Renal pelvis (tissue), 4 donors: Measurements from ENCODE around the gene CYP1B1. TPM values are rescaled to one million over a fixed set of nuclear protein-coding genes. Genes with fewer than 3 reads are reported as not detected.
"Not testable (repeated sequence)": the region's sequence is repeated elsewhere in the genome, so short reads cannot be mapped to it uniquely, and the experiment has no call there.

Experiments
- DNase-seq: peaks from one replicate; pipeline ENCODE4 v3.0.0-alpha.2; 2013
- polyA plus RNA-seq, 3 donors: library from polyadenylated mRNA; unstranded; fragments of 120-200 nt; gene quantifications; one replicate each; pipeline ENCODE4 v1.2.1, GENCODE V29; 2013; ENCODE audit not compliant: insufficient read length in 3 of 3

The CYP1B1 gene
- polyA plus RNA-seq, 3 donors: 64.7 to 99.3 (median 80.0) TPM

- no peak for DNase-seq
Observed at GRCh38 chr2:38039121-38039910, 36.6 kb downstream of the CYP1B1 start.

- no peak for DNase-seq
Observed at GRCh38 chr2:38038682-38039081, 37.3 kb downstream of the CYP1B1 start.

DNA sequence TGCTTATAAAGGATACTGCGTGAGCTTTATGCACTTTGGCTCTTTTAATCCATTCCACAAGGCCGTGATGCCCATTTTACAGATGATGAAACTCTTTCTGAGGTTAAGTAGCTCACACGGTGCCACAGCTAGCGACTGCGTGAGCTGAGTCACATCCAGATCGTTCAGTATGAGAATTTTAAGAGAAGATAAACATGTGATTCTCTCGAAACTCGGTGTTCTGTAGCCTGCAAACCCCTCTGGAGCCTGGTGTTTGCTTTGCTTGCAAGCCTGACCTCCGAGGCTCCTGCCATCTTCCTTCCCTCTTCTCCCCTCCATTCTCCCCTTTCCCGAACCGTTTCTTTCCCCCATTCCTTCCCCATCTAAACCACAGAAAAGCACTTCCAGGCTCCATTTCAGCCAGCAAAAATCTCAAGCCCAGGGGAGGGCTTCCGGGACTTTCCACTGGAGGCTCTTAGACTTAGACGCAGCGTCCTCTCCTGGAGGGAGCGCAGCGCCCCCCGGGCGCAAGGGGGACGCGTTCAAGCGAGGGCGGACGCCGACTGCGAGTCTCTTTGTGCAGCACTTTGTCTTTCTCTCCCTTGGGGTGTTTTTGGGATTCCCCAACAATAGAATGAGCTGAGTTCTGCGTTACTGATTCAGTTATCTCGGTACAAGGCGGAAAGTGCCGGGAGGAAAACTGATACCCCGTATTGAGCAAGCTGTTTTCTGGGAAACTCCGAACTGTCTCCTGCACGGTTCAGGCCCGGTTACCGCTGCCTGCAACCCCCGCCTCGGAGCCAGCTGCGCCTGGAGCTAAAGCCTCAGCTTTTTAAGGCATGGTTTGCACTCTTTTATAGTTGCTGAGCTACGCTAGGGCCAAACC lies 38.0 kb downstream of the CYP1B1 start:
- peak; percentile 69 for DNase-seq

DNA sequence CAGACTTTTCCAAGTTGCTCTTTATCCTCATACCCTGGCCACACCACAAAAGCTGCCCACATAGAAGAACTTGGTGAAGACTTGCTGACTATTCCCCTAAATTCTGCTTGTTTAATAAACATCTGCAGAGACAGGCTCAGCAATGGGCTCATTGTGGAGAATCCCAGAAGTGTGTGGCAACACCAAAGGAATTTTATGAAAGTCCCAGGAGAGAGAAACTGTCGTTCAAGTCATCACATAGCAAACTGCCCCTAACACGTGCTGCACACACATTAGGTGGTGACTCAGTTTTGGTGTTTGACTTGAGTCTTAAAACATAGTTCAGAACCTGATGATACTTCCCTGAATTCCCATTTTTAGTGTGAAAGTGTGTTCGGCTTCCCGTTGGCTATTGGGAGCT lies 38.6 kb downstream of the CYP1B1 start:
- DNase-seq: no peak

DNA sequence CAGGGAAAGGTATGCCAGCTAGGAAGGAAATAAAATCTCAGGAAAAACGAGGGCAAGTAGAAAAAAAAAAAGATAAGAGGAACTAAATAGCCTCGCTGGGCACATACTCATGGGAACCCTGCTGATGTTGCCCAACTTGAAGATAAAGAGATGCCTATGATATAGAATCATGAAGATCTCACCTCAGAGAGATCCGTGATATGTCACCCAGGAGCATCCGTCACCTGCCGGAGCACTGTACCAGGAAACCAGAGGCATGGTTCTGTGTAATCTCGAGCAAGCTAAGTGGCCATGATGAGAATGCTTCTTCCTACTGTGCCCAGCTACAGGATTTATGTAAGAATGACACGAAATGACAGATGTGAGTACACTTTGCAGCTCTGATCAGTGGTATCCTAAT lies 40.0 kb downstream of the CYP1B1 start:
- DNase-seq: no peak

DNA sequence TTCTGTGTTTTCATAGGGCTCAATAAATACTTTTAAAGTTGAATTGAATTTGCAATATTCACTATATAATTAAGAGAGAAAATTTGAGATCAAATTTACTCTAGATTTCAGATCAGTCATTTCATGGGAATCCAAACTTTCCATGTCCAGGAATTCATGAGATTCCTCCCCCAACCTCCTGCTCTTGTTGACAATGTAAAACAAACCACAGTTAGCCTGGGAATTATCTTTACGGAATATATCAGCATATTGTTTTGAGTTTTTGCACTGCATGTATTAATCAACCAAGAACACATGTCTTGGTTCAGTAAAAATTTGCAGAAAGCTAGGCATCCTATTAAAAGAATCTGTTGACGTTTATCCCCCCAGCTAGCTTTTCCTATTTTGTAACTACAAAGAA lies 42.3 kb downstream of the CYP1B1 start:
- DNase-seq: no peak

DNA sequence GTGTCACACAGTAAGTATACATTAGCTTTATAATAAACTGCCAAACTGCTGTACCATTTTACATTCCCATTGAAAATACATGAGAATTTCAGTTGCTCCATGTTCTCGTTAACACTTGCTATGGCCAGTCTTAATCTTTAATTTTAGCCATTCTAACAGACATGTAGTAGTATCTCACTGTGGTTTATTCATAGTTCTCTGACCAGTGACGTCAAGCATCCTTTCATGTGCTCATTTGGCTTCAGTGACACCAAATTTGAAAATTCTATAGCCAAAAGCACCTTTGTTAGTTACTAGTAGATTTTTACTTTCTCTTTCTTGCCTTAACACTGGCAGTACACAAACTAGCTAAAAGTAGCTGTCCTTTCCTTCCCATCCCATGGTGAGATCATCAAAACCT lies 43.0 kb downstream of the CYP1B1 start:
- DNase-seq: no peak

DNA sequence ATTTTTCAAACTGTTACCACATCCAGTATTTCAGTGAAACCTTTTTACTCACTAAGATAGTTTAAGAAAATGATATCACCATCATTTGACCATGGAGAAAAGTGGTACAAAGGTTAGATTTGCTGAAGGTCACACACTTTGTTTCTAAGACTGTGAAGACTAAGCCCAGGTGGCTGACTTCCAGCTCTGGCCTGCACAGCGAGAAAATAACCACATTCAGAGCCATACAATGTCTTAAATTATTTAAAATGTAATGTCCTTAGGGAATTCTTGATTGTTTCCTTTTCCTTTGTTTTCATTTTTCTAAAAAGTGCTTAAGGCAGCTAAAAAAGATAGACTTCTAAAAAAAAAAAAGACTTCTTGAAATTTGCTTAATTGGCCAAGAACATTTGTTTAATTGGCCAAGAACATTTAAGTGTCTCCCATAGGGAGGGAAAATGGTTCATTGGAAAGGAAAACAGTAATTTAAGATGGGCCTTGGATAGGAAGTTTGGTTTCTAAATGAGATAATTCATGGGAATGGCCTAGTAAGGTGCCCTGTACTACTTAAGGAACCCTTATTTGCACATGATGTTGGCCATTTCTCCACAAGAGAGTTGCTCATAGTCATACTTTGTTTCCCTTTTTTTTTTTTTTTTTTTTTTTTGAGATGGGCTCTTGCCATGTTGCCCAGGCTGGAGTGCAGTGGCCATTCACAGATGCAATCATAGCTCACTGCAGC lies 45.2 kb downstream of the CYP1B1 start:
- DNase-seq: peak; percentile 21

GRCh38 chr2:38029512-38029911 lies 46.4 kb downstream of the CYP1B1 start:
- DNase-seq: no peak

- DNase-seq: no peak
Observed at GRCh38 chr2:38028829-38029228, 47.1 kb downstream of the CYP1B1 start.

DNA sequence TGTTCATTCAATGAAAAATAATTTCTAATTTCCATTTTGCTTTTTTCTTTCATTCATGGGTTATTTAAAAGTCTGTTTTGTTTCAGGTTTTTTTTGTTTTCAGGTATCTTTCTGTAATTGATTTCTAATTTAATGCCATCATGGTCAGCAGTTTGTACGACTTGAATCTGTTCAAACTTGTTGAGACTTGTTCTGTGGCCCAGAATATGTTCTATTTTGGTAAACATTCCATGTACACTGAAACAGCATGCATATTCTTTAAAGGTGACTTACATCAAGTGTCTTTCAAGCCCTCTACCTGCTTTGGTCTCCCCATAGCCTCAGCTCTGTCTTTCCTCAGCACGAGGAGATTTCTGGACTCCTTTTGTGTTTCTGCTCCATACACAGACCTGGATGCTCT lies 49.1 kb downstream of the CYP1B1 start:
- no peak for DNase-seq

DNA sequence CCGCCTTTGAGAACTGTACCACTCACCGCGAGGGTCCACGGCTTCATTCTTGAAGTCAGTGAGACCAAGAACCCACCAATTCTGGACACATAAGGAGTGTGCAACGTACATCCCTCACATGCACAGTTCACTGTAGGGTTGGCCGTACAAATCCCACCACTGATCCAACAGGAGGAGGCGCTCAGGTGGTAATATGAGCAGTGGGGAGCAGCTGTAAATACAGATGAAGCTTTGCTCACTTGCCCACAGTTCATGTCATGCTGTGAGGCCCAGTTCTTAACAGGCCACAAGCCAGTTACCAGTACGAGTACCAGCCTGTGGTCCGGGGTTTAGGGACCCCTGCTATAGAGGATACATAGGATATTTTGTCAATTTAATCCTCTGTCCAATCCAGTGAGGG lies 54.4 kb downstream of the CYP1B1 start:
- DNase-seq: no peak

DNA sequence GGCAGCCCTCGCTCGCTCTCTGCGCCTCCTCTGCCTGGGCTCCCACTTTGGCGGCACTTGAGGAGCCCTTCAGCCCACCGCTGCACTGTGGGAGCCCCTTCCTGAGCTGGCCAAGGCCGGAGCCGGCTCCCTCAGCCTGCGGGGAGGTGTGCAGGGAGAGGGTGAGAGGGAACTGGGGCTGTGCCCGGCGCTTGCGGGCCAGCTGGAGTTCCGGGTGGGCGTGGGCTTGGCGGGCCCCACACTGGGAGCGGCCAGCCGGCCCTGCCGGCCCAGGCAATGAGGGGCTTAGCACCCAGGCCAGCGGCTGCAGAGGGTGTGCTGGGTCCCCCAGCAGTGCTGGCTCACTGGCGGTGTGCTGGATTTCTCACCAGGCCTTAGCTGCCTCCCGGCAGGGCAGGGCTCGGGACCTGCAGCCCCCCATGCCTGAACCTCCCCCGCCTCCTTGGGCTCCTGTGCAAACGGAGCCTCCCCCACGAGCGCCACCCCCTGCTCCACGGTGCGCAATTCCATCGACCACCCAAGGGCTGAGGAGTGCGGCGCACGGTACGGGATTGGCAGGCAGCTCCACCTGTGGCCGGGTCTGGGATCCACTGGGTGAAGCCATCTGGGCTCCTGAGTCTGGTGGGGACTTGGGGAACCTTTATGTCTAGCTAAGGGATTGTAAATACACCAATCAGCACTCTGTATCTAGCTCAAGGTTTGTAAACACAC lies 55.4 kb downstream of the CYP1B1 start:
- DNase-seq: not testable (repeated sequence)

DNA sequence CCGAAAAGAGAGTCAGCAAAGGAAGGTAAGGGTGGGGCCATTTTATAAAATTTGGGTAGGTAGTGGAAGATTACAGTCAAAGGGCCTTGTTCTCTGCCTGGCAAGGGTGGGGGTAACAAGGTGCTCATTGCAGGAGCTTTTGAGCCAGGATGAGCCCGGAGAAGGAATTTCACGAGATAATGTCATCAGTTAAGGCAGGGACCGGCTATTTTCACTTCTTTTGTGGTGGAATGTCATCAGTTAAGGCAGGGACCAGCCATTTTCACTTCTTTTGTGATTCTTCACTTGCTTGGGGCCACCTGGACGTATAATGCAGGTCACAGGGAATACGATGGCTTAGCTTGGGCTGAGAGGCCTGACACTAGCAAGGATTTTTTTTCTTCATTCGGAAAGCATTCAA lies 58.1 kb downstream of the CYP1B1 start:
- no peak for DNase-seq

Other genes with a start within 250 kb of the CYP1B1 start
- gene RMDN2, start 150.9 kb downstream of the CYP1B1 start, polyA plus RNA-seq: 10 to 100 TPM; 10.9 to 14.9 (median 11.3) TPM